Renal cortex interstitium (tissue), 11 donors: ENCODE data around the gene WDR70. TPM values are rescaled to one million over a fixed set of nuclear protein-coding genes. Genes with fewer than 3 reads are reported as not detected.
"Not testable (repeated sequence)": the region's sequence is repeated elsewhere in the genome, so short reads cannot be mapped to it uniquely, and the experiment has no call there.

Experiments
- DNase-seq, 11 donors: peaks; one replicate each; pipeline ENCODE4 v3.0.0-alpha.2; 2013; ENCODE audit warnings: low read depth in 9 of 11, low spot score in 4 of 11; ENCODE audit errors: extremely low read depth in 1 of 11
- polyA plus RNA-seq, 3 donors: library from polyadenylated mRNA; unstranded; fragments of 120-200 nt; gene quantifications; one replicate each; pipeline ENCODE4 v1.2.1, GENCODE V29; 2013; ENCODE audit not compliant: insufficient read length in 3 of 3

Gene WDR70
- polyA plus RNA-seq, 3 donors, result 47.0 to 56.5 (median 53.3) TPM

DNA sequence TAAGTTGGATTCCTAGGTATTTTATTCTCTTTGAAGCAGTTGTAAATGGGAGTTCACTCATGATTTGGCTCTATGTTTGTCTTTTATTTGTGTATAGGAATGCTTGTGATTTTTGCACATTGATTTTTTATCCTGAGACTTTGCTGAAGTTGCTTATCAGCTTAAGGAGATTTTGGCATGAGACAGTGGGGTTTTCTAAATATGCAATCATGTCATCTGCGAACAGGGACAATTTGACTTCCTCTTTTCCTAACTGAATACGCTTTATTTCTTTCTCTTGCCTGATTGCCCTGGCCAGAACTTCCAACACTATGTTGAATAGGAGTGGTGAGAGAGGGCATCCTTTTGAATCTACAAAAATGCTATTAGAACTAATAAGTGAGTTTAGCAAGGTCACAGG, 215.7 kb downstream of the WDR70 start:
- DNase-seq, result not testable (repeated sequence)

- no peak for DNase-seq
These were observed 219.6 kb downstream of the WDR70 start for GRCh38 chr5:37598733-37599132.

- no peak for DNase-seq
These were observed 222.0 kb downstream of the WDR70 start for GRCh38 chr5:37601163-37601562.

GRCh38 chr5:37603072-37603471, 224.0 kb downstream of the WDR70 start:
- no peak for DNase-seq

GRCh38 chr5:37604290-37604689, 225.2 kb downstream of the WDR70 start:
- DNase-seq, result no peak

- DNase-seq, result no peak
These were observed 227.0 kb downstream of the WDR70 start for GRCh38 chr5:37606148-37606547.

DNA sequence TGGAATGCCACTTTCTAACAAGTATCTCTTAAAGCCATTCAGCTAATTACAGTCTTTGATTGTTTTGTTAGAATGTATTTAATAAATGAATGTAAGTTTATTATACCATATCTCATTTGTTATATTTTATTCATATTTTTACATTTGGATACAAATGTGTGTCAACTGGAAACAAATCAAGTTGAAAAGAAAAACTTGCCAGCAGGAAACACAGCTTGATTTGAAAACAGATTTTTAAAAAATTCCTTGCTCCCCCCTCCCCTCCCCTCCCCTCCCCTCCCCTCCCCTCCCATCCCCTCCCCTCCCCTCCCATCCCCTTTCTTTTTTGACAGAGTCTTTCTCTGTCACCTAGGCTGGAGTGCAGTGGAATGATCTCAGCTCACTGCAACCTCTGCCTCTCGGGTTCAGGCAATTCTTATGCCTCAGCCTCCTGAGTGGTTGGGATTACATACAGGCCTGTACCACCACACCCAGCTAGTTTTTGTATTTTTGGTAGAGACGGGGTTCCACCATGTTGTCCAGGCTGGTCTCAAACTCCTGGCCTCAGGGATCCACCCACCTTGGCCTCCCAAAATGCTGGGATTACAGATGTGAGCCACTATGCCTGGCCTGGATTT, 227.6 kb downstream of the WDR70 start:
- DNase-seq, result no peak

GRCh38 chr5:37615184-37615583, 236.1 kb downstream of the WDR70 start:
- DNase-seq, result no peak

GRCh38 chr5:37619353-37619752, 240.2 kb downstream of the WDR70 start:
- DNase-seq, result peak in 1 of 11 donors; percentile 1

DNA sequence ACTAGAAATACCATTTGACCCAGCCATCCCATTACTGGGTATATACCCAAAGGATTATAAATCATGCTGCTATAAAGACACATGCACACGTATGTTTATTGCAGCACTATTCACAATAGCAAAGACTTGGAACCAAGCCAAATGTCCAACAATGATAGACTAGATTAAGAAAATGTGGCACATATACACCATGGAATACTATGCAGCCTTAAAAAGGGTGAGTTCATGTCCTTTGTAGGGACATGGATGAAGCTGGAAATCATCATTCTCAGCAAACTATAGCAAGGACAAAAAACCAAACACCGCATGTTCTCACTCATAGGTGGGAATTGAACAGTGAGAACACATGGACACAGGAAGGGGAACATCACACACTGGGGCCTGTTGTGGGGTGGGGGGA, 243.2 kb downstream of the WDR70 start:
- not testable (repeated sequence) for DNase-seq

- no peak for DNase-seq
These were observed 247.1 kb downstream of the WDR70 start for GRCh38 chr5:37626266-37626665.

DNA sequence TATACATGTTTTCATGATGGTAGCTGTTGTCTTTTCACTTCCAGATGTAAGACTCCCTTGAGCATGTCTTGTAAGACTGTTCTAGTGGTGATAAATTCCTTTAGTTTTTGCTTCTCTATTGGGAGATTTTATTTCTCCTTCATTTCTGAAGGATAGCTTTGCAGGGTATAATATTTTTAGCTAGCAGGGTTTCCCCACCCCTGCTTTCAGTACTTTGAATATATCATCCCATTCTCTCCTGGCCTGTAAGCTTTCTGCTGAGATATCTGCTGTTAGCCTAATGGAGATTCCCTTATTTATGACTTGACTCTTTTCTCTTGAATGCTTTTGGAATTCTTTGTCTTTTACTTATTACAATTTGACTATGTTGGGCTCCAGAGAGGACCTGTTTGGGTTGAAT, 249.8 kb downstream of the WDR70 start:
- DNase-seq, result no peak

DNA sequence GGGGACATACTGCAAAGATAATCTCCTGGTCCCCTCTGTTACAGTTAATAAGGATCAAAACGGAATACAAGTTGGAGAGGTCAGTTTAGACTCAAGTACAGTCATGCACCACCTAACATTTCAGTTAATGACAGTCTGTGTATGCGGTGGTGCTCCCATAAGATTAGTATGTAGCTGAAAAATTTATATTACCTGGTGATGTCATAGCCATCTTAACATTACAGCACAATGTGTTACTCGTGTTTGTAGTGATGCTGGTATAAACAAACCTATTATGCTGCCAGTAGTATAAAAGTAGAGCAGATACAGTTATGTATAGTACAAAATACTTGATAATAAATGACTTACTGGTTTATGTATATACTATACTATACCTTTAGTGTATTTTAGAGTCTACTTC, 252.8 kb downstream of the WDR70 start:
- DNase-seq, result no peak

DNA sequence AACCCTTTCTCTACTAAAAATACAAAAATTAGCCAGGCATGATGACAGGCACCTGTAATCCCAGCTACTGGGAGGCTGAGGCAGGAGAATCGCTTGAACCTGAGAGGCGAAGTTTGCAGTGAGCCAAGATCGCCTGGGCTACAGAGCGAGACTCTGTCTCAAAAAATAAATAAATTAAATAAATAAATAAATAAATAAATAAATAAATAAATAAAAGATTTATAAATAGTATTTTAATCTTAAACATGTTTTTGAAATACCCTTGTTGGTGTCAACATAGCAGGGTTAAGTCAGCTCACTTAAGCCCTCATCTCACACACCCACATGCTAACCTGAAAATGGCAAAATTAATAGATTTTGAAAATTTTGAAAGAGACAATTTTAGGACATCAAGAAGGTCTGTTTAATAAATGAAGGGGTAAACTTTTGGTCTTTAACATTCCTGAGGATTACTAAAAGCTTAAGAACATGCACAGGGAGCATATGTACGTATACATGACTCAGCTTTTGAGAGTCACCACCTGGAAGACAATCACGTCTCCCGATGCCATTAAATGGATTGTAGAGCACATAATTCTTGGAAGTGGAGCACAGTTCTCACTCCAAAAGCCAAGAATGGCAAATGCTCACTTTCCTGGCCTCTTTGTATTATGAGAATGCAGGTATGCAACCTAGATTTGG, 258.2 kb downstream of the WDR70 start:
- DNase-seq, result no peak

GRCh38 chr5:37638897-37639296, 259.8 kb downstream of the WDR70 start:
- DNase-seq, result no peak

DNA sequence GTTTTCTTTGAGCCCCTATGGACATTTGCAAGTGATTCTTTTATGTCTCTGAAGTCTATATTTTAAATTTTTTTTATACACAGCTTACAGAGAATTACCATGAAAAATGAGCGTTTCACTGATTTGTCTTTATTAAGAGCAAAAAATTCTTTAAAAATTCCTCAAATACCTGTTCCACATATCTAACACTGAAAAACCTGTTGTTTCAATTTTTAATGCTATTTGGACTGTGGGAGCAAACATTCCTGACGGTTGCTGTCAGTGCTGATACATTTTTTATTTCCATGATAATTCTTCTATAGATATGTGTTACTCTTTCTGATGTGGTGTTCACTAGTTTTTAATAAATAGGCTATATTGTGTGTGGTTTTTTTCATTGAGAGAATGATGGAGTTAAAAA, 261.0 kb downstream of the WDR70 start:
- DNase-seq, result no peak

DNA sequence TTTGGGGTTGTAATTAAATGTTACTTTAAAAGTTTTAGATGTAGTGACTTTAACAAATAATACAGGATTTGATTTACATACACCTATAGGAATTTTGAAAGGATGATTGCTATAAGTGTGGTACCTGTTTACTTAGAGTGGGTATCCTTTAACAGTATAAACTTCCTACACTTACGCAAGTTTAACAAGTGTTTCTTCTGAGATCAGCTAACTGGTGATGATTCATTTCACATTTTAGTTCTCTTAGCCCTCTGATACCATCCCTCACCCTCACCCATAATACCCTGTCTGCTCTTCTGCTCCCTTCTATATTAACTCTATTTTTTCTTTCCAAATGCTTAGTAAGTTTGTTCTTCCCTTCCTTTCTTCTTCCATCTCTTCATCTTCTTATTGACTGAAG, 262.8 kb downstream of the WDR70 start:
- no peak for DNase-seq

- no peak for DNase-seq
These were observed 266.6 kb downstream of the WDR70 start for GRCh38 chr5:37645707-37646106.

DNA sequence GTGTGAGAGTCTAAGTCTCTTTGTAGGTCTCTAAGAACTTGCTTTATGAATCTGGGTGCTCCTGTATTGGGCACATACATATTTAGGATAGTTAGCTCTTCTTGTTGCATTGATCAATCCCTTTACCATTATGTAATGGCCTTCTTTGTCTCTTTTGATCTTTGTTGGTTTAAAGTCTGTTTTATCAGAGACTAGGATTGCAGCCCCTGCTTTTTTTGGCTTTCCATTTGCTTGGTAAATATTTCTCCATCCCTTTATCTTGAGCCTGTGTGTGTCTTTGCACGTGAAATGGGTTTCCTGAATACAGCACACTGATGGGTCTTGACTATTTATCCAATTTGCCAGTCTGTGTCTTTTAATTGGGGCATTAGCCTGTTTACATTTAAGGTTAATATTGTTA, 275.4 kb downstream of the WDR70 start:
- DNase-seq, result not testable (repeated sequence)

GRCh38 chr5:37657046-37657445, 277.9 kb downstream of the WDR70 start:
- no peak for DNase-seq

DNA sequence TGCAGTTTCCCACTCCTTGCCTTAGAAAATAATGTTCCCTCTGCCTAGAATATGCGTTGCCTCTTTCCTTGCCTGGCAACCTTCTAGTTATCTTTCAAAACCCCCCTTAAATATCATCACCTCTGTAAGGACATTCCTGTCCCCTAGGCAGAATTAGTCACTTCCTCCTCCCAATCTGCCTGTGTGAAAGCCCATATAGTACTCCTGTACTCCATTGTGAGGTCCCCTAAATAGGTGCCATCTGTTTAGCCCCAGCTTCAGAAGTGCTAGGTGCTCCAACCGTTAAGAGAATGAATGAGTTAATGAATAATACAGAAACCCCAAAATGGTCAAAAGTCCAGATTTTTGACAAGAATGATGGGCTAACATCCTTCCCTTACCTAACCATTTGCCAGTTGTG, 279.3 kb downstream of the WDR70 start:
- no peak for DNase-seq
